Lung (tissue), 12 donors: ENCODE data around the gene GPX7. TPM values are rescaled to one million over a fixed set of nuclear protein-coding genes. Genes with fewer than 3 reads are reported as not detected.

Experiments
- ATAC-seq: fragments of 200-7000 bp; cut with Tn5 transposase; one replicate; pipeline ENCODE4 v1.9.1; 2020; ENCODE audit warnings: moderate number of reproducible peaks; ENCODE audit not compliant: insufficient read depth, low FRiP score
- DNase-seq, 3 donors: peaks; one replicate each; pipeline ENCODE4 v3.0.0-alpha.2; 2013 to 2017
- H3K27ac ChIP-seq, 2 donors: one replicate each; pipeline ENCODE4 v1.5.1; 2013; ENCODE audit warnings: mild to moderate bottlenecking in 2 of 2, moderate library complexity in 2 of 2, control low read depth in 1 of 2, inconsistent platforms in 1 of 2, low read depth in 1 of 2, low read length in 1 of 2
- H3K27me3 ChIP-seq, 3 donors: one replicate each; pipeline ENCODE4 v1.5.1; 2013; ENCODE audit warnings: low read length in 2 of 3; ENCODE audit not compliant: control insufficient read depth in 3 of 3, insufficient read depth in 3 of 3
- H3K36me3 ChIP-seq, 4 donors: one replicate each; pipeline ENCODE4 v1.5.1; 2013; ENCODE audit warnings: low read length in 4 of 4, mild to moderate bottlenecking in 1 of 4, moderate library complexity in 1 of 4; ENCODE audit not compliant: control insufficient read depth in 4 of 4, insufficient read depth in 4 of 4
- H3K4me1 ChIP-seq, 5 donors: one replicate each; pipeline ENCODE4 v1.5.1; 2013; ENCODE audit warnings: low read length in 5 of 5, mild to moderate bottlenecking in 2 of 5, moderate library complexity in 1 of 5; ENCODE audit not compliant: control insufficient read depth in 5 of 5, insufficient read depth in 5 of 5
- H3K4me3 ChIP-seq: one replicate; pipeline ENCODE4 v1.5.1; 2013; ENCODE audit warnings: mild to moderate bottlenecking, control low read depth, moderate library complexity
- H3K9ac ChIP-seq, 2 donors: one replicate each; pipeline ENCODE4 v1.5.1; 2013; ENCODE audit warnings: low read length in 2 of 2, control low read depth in 1 of 2; ENCODE audit not compliant: insufficient read depth in 1 of 2
- H3K9me3 ChIP-seq, 4 donors: one replicate each; pipeline ENCODE4 v1.5.1; 2013; ENCODE audit warnings: low read length in 3 of 4, mild to moderate bottlenecking in 1 of 4, moderate library complexity in 1 of 4; ENCODE audit not compliant: control insufficient read depth in 4 of 4, insufficient read depth in 3 of 4
- WGBS, 2 donors: extraction: QIAGEN DNeasy Blood & Tissue Kit; methylation state at CpG; one replicate each; pipeline ENCODE4 v1.1.7; 2013; 5-methylcytosine and 5-hydroxymethylcytosine counted together
- polyA plus RNA-seq, 2 donors: library from polyadenylated mRNA; stranded (reverse); fragments of 200-250 nt; gene quantifications; one replicate each; pipeline ENCODE4 v1.2.1, GENCODE V29; 2013
- total RNA-seq, 2 donors: library from RNA; depleted of rRNA in 1 of 2; stranded (reverse); fragments of >200 nt in 1 of 2; gene quantifications; one replicate each; pipeline ENCODE4 v1.2.1, GENCODE V29; 2014 to 2021
- TF ChIP-seq, protein P1 (sequence below): IDR thresholded peaks from 2 replicates; pipeline ENCODE4 v1.5.1; 2012; ENCODE audit warnings: mild to moderate bottlenecking; ENCODE audit errors: control extremely low read depth, extremely low read depth
- donor health status: control.
- donor health status: control.
- donor health status: Bipolar disorder and iron deficiency.
- donor health status: healthy.
- donor health status: DM: yes; HTN: yes; CAD: no.

The GPX7 gene
- total and polyA plus RNA-seq, 4 donors: 7.3 to 61.4 (median 12.1) TPM

DNA sequence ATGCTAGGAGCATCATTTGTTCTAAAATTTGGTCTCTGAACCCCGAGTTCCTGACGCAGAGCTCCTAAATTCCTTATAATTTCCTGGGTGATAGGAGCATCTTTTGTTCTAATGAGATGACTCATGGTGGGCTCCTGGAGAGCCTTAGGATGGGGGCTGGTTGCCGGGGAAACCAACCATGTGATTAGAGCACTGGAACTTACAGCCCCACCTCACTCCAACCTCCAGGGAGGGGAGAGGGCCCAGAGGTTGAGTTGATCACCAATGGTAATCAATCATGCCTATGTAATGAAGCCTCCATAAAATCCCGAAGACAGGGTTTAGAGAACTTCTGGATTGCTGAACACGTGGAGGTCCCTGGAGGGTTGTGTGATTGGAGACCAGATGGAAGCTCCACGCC is 38.5 kb downstream of the GPX7 start:
- Histone ChIP-seq H3K4me3 (no peak overlapping the region), H3K36me3 (no peaks in the 10 kb centered on the region), H3K9ac (no peak overlapping the region), H3K27ac (no peak overlapping the region), H3K4me1 (no peaks in the 10 kb centered on the region), H3K27me3 (no peaks in the 10 kb centered on the region), H3K9me3 (no peaks in the 10 kb centered on the region)
- DNase-seq (no peak), ATAC-seq (no peak)
- WGBS, 2 donors: 94 to 96% methylated on average over 6 of the region's 6 CpGs
- TF ChIP-seq, protein P1, sequence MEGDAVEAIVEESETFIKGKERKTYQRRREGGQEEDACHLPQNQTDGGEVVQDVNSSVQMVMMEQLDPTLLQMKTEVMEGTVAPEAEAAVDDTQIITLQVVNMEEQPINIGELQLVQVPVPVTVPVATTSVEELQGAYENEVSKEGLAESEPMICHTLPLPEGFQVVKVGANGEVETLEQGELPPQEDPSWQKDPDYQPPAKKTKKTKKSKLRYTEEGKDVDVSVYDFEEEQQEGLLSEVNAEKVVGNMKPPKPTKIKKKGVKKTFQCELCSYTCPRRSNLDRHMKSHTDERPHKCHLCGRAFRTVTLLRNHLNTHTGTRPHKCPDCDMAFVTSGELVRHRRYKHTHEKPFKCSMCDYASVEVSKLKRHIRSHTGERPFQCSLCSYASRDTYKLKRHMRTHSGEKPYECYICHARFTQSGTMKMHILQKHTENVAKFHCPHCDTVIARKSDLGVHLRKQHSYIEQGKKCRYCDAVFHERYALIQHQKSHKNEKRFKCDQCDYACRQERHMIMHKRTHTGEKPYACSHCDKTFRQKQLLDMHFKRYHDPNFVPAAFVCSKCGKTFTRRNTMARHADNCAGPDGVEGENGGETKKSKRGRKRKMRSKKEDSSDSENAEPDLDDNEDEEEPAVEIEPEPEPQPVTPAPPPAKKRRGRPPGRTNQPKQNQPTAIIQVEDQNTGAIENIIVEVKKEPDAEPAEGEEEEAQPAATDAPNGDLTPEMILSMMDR: no peak

DNA sequence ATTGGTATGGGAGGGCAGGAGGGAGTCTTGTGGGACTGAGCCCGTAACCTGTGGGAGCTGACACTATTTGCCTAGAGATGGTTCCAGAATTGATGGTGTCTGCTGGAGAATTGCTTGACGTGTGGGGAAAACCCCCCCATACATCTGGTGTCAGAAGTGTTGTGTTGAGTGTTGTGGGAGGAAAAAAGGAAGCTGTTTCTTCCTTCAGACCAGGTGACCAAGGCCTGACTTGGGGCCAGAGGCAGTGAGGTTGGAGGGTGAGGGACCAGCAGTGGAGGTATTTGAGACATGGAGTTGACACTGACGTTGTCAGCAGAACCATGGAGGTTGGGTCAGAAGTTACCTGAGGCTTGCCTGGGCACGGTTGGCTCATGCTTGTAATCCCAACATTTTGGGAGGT is 39.1 kb downstream of the GPX7 start:
- no peak overlapping the region for H3K9ac ChIP-seq
- no peaks in the 10 kb centered on the region for H3K9me3 ChIP-seq
- DNase-seq (no peak), ATAC-seq (no peak)
- 71 to 79% methylated on average over 4 of the region's 4 CpGs for WGBS, 2 donors
- no peak overlapping the region for H3K4me3 ChIP-seq
- TF ChIP-seq, protein P1: no peak
- H3K27me3 ChIP-seq: no peaks in the 10 kb centered on the region
- H3K27ac ChIP-seq: no peak overlapping the region
- H3K4me1 ChIP-seq: no peaks in the 10 kb centered on the region
- no peaks in the 10 kb centered on the region for H3K36me3 ChIP-seq

DNA sequence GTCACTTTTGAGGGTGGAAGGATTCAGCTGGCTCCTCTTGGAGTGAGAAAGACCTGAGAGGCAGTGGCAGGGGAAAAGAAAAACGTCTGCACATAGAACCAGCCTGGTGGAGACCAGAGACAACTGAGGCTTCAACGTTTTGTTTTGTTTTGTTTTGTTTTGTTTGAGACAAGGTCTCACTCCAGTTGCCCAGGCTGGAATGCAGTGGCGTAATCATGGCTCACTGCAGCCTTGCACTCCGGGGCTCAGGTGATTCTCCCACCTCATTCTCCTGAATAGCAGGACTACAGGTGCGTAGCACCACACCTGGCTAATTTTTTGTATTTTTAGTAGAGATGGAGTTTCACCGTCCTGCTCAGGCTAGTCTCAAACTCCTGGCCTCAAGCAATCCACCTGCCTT is 43.1 kb downstream of the GPX7 start:
- no peaks in the 10 kb centered on the region for H3K36me3 ChIP-seq
- H3K27me3 ChIP-seq: no peaks in the 10 kb centered on the region
- DNase-seq (no peak), ATAC-seq (no peak)
- WGBS, 2 donors: 67 to 82% methylated on average over 6 of the region's 6 CpGs
- no peaks in the 10 kb centered on the region for H3K4me1 ChIP-seq
- TF ChIP-seq, protein P1: no peak
- H3K9me3 ChIP-seq: no peaks in the 10 kb centered on the region
- H3K27ac ChIP-seq: no peak overlapping the region
- no peak overlapping the region for H3K9ac ChIP-seq
- H3K4me3 ChIP-seq: no peak overlapping the region

DNA sequence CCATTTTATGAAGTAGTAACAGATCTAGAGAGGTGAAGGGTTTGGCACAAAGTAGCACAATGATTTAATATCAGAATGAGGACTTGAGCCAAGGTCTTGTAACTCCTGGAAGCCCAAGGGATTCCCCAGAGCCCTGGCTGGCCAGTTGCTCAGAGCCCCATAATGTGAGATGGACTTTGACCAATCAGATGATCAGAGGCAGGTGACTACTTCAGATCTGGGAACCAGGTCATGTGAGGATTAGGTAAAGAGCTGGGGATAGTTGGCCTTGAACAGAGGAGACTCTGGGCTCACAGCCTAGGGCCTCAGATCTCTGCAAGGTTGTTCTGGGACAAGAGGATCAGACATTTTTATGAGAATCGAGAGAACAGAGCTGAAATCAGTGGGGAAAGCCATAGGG is 49.7 kb downstream of the GPX7 start:
- ATAC-seq: no peak
- 84 to 93% methylated on average over 1 of the region's 1 CpG for WGBS, 2 donors
- Histone ChIP-seq H3K36me3 (no peaks in the 10 kb centered on the region), H3K27me3 (no peaks in the 10 kb centered on the region), H3K4me3 (no peak overlapping the region), H3K4me1 (no peaks in the 10 kb centered on the region), H3K9me3 (no peaks in the 10 kb centered on the region), H3K27ac (no peak overlapping the region), H3K9ac (no peak overlapping the region)
- DNase-seq: no peak
- TF ChIP-seq, protein P1: no peak
